MM.1S (cell line): ENCODE measurements around the gene CAPS2.

Experiments
- CTCF ChIP-seq: fragments of 300-600 bp; sonication (generic); IDR thresholded peaks from 2 replicates; pipeline ENCODE4 v1.5.1; 2016; ENCODE audit warnings: antibody characterized with exemption, low read length, mixed read lengths
- EZH2 ChIP-seq: fragments of 300-600 bp; sonication (generic); optimal IDR thresholded peaks from 2 replicates; pipeline ENCODE3; 2017; ENCODE audit warnings: low read depth, mild to moderate bottlenecking, antibody characterized with exemption, low read length, mixed read lengths

- TF ChIP-seq CTCF (no peak), EZH2 (no peak)
Measured at GRCh38 chr12:75260316-75260715, 69.8 kb downstream of the CAPS2 start.
